Activated T-cell treated with anti-CD3 and anti-CD28 coated beads for 24 hours (primary cell): ENCODE data around the gene WDR62.
"Not testable (repeated sequence)": the region's sequence is repeated elsewhere in the genome, so short reads cannot be mapped to it uniquely, and the experiment has no call there.

Source experiments
- DNase-seq: peaks from one replicate; pipeline ENCODE4 v3.0.0-alpha.2; 2020; ENCODE audit warnings: low read depth

Gene WDR62

DNA sequence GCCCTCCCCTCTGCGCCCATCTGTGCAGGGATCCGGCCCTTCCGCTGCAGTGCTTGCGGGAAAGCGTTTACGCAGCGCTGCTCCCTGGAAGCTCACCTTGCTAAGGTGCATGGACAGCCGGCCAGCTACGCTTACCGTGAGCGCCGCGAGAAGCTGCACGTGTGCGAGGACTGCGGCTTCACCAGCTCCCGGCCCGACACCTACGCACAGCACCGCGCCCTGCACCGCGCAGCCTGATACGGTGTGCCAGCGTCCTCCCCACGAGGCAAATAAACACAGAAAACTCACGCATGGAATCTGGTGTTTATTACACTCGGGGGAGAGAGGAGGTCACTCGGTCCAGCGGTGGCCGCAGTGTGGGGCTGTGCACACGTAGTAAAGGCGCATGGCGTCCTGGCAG is 58.7 kb downstream of the WDR62 start:
- no peak for DNase-seq

DNA sequence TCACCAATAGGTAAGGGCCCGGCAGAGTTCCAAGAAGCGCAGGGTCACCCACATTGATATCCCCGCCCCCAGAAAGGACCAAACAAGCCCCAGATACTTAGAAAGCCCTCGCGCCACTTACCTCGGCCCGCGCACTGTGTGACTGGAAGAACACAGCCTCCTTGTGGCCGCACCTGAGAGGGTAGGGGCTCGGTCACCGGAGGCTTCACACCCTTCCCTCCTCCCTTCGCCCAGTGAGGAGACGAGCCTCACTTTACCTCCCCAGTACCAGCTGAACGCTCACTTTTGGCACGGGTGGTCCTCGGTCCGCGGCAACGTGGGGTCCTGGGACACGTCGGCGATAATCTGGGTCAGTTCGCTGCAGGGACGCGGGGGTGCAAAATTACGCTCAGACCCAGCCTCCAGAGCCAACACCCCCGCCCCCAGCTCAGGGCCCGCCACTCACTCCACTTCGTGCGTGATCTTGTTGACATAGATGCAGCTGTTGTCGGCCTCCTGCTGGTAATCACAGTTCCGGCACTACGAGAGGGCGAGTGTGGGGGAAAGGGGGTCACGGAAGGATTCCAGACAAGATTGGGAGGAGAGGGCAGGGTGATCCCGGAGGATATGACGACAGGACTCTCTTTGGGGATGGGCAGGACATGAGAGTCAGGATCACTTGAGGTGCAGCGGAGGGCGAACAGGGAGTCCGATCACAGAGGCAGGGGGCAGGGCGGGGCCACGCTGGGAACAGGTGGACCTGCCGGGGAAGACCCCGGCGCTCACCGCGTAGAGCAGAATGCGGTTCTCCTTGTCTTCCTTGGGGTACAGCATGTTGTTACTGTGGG is 59.4 kb downstream of the WDR62 start:
- no peak for DNase-seq

- DNase-seq: peak; percentile 98
Measured at GRCh38 chr19:36114721-36115452, 60.2 kb downstream of the WDR62 start, which contains the start of gene POLR2I. POLR2I (minus strand) TSS chr19:36114875; CDS start chr19:36114856, 19 bp downstream.

GRCh38 chr19:36115453-36116343 is 61.0 kb downstream of the WDR62 start, which contains the start of gene TBCB:
TBCB (plus strand) TSS chr19:36115468; CDS start chr19:36115561, 93 bp downstream.
- DNase-seq: peak; percentile 87

DNA sequence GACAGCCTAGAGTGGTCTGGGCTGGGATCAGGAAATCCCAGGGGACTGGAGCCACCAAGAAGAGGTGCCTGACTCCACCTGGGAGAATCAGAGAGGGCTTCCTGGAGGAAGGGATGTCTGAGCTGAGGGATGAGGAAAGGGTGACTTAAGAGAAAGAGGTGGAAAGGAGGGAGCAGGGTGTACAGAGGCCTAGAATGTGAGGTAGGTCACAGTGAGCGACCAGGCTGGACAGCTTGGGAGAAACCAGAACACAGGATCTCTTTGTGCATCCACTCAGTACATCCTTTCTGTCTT is 61.6 kb downstream of the WDR62 start:
- no peak for DNase-seq

GRCh38 chr19:36120092-36120983 is 65.6 kb downstream of the WDR62 start:
- DNase-seq: no peak

GRCh38 chr19:36120984-36121358 is 66.3 kb downstream of the WDR62 start:
- DNase-seq: no peak

- no peak for DNase-seq
Measured at GRCh38 chr19:36121486-36122124, 66.9 kb downstream of the WDR62 start.

DNA sequence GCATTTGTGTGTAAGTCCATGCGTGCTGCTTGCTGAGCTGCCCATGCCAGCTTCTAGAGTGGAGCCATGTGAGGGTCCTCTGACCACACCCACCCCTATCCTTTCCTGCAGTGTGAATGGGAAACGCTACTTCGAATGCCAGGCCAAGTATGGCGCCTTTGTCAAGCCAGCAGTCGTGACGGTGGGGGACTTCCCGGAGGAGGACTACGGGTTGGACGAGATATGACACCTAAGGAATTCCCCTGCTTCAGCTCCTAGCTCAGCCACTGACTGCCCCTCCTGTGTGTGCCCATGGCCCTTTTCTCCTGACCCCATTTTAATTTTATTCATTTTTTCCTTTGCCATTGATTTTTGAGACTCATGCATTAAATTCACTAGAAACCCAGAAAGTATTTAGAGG is 70.9 kb downstream of the WDR62 start:
- DNase-seq: no peak

DNA sequence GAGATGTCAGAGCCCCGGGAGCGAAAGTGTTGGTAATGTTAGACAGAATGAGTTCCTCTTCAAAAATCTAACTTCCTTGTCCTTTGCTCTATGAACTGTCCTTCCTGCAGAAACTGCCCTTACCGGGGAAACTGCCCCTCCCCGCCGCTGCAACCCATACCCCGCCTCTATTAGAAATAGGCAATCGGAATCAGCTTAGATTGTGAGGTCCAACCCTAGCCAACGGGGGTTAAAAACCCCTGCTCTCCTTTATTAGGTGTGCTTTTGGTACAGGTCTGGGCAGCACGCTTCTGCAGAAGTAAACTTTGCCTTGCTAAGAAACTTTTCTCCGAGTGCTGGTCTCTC is 73.7 kb downstream of the WDR62 start:
- DNase-seq: no peak

GRCh38 chr19:36131221-36131620 is 76.5 kb downstream of the WDR62 start:
- not testable (repeated sequence) for DNase-seq

DNA sequence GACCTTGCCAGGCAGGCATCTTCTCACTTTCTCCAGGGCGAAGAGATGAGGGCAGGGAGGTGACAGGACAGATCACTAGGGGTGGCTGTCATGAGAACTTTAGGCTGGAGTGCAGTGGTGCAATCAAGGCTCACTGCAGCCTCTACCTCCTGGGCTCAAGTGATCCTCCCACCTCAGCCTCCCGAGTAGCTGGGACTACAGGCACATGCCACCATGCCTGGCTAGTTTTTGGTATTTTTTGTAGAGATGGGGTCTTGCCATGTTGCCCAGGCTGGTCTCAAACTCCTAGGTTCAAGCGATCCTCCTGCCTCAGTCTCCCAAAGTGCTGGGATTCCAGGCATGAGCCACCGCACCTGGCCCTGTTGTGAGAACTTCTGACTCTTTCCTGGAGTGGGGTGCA is 80.2 kb downstream of the WDR62 start:
- DNase-seq: not testable (repeated sequence)

GRCh38 chr19:36136964-36137686 is 82.4 kb downstream of the WDR62 start:
- DNase-seq: no peak

DNA sequence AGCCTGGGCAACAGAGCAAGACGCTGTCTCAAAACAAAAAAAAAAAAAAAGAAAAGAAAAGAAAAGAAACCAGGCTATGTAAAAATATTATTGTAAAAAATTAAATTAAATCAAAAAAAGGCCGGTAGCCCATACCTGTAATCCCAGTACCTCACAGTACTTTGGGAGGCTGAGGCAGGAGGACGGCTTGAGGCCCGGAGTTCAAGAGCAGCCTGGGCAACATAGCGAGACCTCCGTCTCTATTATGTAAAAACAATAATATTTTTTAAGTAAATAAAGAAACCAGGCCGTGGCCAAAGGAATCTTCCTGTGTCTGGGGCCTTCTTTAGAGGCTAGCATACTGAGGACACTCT is 84.4 kb downstream of the WDR62 start:
- no peak for DNase-seq

GRCh38 chr19:36139473-36140303 is 85.0 kb downstream of the WDR62 start, which contains the start of gene CAPNS1:
CAPNS1 (plus strand) TSS chr19:36140066; CDS start chr19:36141012, 946 bp downstream.
- DNase-seq: peak; percentile 89

DNA sequence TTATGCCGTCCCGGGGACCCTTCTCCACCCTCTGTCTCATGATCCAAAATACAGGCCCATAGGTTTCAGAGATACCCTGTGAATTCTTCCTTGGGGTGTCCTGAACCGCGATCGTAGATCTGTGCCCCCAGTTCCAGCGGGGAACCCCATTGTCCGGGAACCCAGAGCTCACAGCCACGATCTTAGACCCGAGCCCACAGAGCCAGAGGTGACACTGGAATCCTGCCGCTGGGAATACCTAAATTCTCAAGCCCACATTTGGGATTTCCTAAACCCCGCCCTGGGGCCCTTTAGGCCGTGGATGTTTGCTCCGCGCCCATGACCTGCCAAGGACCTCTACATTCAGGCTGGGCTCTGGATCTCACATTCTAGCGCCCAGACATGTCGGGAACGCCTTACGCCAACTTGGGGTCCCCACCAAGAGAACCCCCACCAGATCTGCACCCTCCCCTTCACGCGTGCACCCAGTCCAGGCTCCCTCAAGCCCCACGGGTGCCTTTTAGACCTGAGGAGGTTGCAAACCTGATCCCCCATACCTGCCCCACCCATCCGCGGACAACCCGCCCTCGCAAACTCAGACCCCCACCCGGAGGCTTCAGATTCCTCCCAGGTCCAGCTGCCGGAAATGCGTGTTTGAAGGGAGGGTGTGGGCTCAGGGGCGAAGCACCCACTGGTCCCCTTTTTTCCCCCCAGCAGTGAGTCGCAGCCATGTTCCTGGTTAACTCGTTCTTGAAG is 85.8 kb downstream of the WDR62 start:
- DNase-seq: peak; percentile 20

DNA sequence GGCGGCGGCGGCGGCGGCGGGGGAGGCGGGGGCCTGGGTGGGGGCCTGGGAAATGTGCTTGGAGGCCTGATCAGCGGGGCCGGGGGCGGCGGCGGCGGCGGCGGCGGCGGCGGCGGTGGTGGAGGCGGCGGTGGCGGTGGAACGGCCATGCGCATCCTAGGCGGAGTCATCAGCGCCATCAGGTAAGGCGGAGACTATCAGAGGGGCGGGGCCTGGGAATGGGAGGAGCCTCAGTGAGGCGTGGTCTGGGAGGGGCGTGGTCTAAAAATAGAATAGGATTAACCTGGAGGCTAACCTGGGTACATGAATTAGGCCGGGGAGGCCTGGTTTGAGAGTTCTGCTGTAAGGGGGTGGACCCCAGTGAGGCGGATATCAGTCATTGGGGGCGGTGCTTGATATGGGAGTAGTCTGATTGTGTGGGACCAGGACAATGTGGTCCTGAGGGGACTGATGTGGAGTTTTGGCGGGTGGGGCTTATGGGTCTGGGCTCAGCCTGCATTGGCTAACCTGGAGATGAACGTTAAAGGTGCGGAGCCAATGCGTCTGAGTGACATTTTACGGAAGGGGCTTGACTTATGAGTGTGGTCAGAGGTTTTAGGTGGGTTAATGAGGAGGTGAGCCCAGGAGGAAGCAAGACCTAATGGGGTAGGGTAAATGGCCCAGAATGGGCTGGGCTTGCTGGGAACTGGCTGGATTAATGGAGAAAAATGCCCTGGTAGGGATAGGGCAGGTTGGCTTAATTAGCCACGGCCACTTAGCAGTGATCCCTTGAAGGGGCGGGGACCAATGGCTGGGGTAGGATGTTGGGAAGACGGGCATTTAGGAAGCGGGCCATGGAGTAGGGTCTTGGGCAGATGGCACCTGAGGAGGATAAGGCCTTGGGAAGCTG is 86.6 kb downstream of the WDR62 start:
- peak; percentile 89 for DNase-seq

DNA sequence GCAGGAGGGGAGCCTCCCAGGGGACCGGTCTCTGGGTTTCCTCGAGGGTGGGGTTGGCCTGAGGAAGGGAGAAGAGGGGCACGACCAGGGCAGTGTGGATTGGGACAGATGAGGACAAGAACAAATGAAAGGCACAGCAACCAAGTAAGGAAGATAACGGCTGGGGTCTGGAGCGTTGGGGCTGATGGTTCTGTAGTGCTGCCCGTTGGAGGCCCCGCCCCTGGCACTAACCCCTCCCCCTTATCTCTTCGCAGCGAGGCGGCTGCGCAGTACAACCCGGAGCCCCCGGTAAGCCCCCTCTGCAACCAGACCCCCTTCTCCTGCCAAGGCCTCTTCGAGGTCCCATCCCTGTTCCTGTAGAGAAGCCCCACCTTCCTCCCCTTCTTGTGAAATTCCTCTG is 87.3 kb downstream of the WDR62 start:
- DNase-seq: no peak
